ENCODE measurements around the gene IFT22. TPM values are rescaled to one million over a fixed set of nuclear protein-coding genes. Genes with fewer than 3 reads are reported as not detected.

IFT22 gene
- 42.5 TPM for total RNA-seq
- 92.7 TPM for polyA plus RNA-seq (ENCODE audit: insufficient read depth, low read depth, low replicate concordance)
- long read RNA-seq, donor 1, transcript IFT22-201 (5 exons, 1,130 nt), result major isoform, 12 of 21 reads
- long read RNA-seq, donor 1, partial matches to known transcripts, result 0 of 21 reads
- long read RNA-seq, donor 1, other reads (novel, unspliced or antisense), result 0 of 21 reads
- long read RNA-seq, donor 2, transcript IFT22-201 (5 exons, 1,130 nt), result major isoform, 22 of 31 reads
- long read RNA-seq, donor 2, partial matches to known transcripts, result 0 of 31 reads
- long read RNA-seq, donor 2, other reads (novel, unspliced or antisense), result 0 of 31 reads
- long read RNA-seq, donor 3, transcript IFT22-201 (5 exons, 1,130 nt), result major isoform, 20 of 37 reads
- long read RNA-seq, donor 3, transcript IFT22-209 (4 exons, 917 nt), result minor isoform, 6 of 37 reads
- long read RNA-seq, donor 3, partial matches to known transcripts, result 0 of 37 reads
- long read RNA-seq, donor 3, other reads (novel, unspliced or antisense), result 0 of 37 reads
- long read RNA-seq, donor 4, transcript IFT22-201 (5 exons, 1,130 nt), result major isoform, 17 of 24 reads
- long read RNA-seq, donor 4, partial matches to known transcripts, result 0 of 24 reads
- long read RNA-seq, donor 4, other reads (novel, unspliced or antisense), result 0 of 24 reads
- long read RNA-seq, donor 5, result 0 reads
- long read RNA-seq, donor 6, transcript IFT22-201 (5 exons, 1,130 nt), result major isoform, 51 of 101 reads
- long read RNA-seq, donor 6, transcript IFT22-209 (4 exons, 917 nt), result minor isoform, 9 of 101 reads
- long read RNA-seq, donor 6, transcript IFT22-204 (4 exons, 875 nt), result minor isoform, 9 of 101 reads
- long read RNA-seq, donor 6, partial matches to known transcripts, result 15 of 101 reads
- long read RNA-seq, donor 6, other reads (novel, unspliced or antisense), result 13 of 101 reads
- long read RNA-seq, donor 7, transcript IFT22-209 (4 exons, 917 nt), result minor isoform, 9 of 42 reads
- long read RNA-seq, donor 7, transcript IFT22-201 (5 exons, 1,130 nt), result major isoform, 19 of 42 reads
- long read RNA-seq, donor 7, partial matches to known transcripts, result 3 of 42 reads
- long read RNA-seq, donor 7, other reads (novel, unspliced or antisense), result 8 of 42 reads
- long read RNA-seq, donor 8, transcript IFT22-201 (5 exons, 1,130 nt), result major isoform, 18 of 31 reads
- long read RNA-seq, donor 8, partial matches to known transcripts, result 0 of 31 reads
- long read RNA-seq, donor 8, other reads (novel, unspliced or antisense), result 5 of 31 reads
- long read RNA-seq, donor 9, transcript IFT22-201 (5 exons, 1,130 nt), result major isoform, 5 of 9 reads
- long read RNA-seq, donor 9, partial matches to known transcripts, result 0 of 9 reads
- long read RNA-seq, donor 9, other reads (novel, unspliced or antisense), result 0 of 9 reads
- long read RNA-seq, donor 10, transcript IFT22-201 (5 exons, 1,130 nt), result major isoform, 16 of 23 reads
- long read RNA-seq, donor 10, partial matches to known transcripts, result 0 of 23 reads
- long read RNA-seq, donor 10, other reads (novel, unspliced or antisense), result 0 of 23 reads

- no peaks in the 10 kb centered on the region for H3K27me3 ChIP-seq (ENCODE audit: control insufficient read depth, insufficient read depth, low read length)
- no peak for FAIRE-seq
- H3K4me1 ChIP-seq (ENCODE audit: control insufficient read depth in 2 of 3, insufficient read depth in 2 of 3, low read depth in 1 of 3, low read length in 3 of 3), result peaks cover 0 to 5% (median 0%) of the 10 kb centered on the region in 3 donors
- H3K4me3 ChIP-seq (ENCODE audit: low read length in 3 of 3), result peak within 1 kb of the TSS; percentile 85 to 97 (median 91)
- intact Hi-C loops (cut with DNase I), result no loop called here
- H3K9ac ChIP-seq (ENCODE audit: low read length in 3 of 3), result peak within 1 kb of the TSS; percentile 81 to 92 (median 81)
- H3K36me3 ChIP-seq (ENCODE audit: control insufficient read depth in 2 of 3, insufficient read depth in 3 of 3, low read length in 3 of 3), result peaks cover 0 to 4% (median 0%) of the 10 kb centered on the region in 3 donors
- TF ChIP-seq, protein P1, sequence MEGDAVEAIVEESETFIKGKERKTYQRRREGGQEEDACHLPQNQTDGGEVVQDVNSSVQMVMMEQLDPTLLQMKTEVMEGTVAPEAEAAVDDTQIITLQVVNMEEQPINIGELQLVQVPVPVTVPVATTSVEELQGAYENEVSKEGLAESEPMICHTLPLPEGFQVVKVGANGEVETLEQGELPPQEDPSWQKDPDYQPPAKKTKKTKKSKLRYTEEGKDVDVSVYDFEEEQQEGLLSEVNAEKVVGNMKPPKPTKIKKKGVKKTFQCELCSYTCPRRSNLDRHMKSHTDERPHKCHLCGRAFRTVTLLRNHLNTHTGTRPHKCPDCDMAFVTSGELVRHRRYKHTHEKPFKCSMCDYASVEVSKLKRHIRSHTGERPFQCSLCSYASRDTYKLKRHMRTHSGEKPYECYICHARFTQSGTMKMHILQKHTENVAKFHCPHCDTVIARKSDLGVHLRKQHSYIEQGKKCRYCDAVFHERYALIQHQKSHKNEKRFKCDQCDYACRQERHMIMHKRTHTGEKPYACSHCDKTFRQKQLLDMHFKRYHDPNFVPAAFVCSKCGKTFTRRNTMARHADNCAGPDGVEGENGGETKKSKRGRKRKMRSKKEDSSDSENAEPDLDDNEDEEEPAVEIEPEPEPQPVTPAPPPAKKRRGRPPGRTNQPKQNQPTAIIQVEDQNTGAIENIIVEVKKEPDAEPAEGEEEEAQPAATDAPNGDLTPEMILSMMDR (IDR thresholded peaks at IDR 0.05; ENCODE audit: borderline replicate concordance, extremely low read depth, insufficient read depth), result peak; percentile 33
- peak; percentile 95 to 99 (median 97) for DNase-seq
- peak within 1 kb of the TSS; percentile 47 to 63 for H3K27ac ChIP-seq (ENCODE audit: low read depth in 2 of 2, low read length in 2 of 2)
- no peaks in the 10 kb centered on the region for H3K9me3 ChIP-seq (ENCODE audit: control insufficient read depth in 2 of 3, insufficient read depth in 1 of 3, low read length in 3 of 3)
These were observed at the start of gene IFT22 for GRCh38 chr7:101321491-101322401. IFT22 (minus strand) TSS chr7:101321812; CDS start chr7:101321709, 103 bp downstream.

DNA sequence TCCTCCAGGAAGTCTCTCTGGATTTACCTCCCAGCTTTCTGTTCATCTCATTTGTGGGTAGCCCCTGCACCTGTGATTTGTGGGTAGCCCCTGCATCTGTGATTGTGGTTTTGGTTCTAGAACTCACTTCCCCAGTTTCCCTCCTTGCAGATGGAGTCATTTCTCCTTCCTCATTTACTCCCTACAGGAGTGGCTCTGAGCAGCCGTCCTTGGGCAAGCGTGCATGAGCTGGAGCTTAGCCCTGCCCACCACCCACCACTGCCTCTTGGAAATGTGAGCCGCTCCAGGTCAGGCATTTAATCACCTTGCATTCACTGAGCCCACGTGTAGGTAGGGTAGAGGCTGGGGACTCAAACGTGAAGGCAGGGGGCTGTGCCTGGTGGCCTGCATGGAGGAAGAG, 49.2 kb upstream of the IFT22 start:
- TF ChIP-seq, protein P1 (IDR thresholded peaks at IDR 0.05; ENCODE audit: borderline replicate concordance, extremely low read depth, insufficient read depth), result no peak
- no peak for FAIRE-seq
- DNase-seq, result peak in 1 of 5 donors; percentile 29

More for the DNA sequence above, 49.2 kb upstream of the IFT22 start:
- Histone ChIP-seq H3K36me3 (ENCODE audit: control insufficient read depth in 2 of 3, insufficient read depth in 3 of 3, low read length in 3 of 3) (no peaks in the 10 kb centered on the region), H3K9me3 (ENCODE audit: control insufficient read depth in 2 of 3, insufficient read depth in 1 of 3, low read length in 3 of 3) (no peaks in the 10 kb centered on the region), H3K9ac (ENCODE audit: low read length in 3 of 3) (no peak overlapping the region), H3K27me3 (ENCODE audit: control insufficient read depth, insufficient read depth, low read length) (no peaks in the 10 kb centered on the region), H3K4me3 (ENCODE audit: low read length in 3 of 3) (no peak overlapping the region), H3K4me1 (ENCODE audit: control insufficient read depth in 2 of 3, insufficient read depth in 2 of 3, low read depth in 1 of 3, low read length in 3 of 3) (no peaks in the 10 kb centered on the region), H3K27ac (ENCODE audit: low read depth in 2 of 2, low read length in 2 of 2) (no peak overlapping the region)
- intact Hi-C loops (cut with DNase I), result no loop called here
